GM23338 (cell line): ENCODE data around the gene GSAP. TPM values are rescaled to one million over a fixed set of nuclear protein-coding genes. Genes with fewer than 3 reads are reported as not detected.

ENCODE experiments used
- ATAC-seq: fragments of 200-7000 bp; cut with Tn5 transposase; 3 replicates; pipeline ENCODE4 v1.9.1; 2020
- DNase-seq: peaks from one replicate; pipeline ENCODE4 v3.0.0-alpha.2; 2015; ENCODE audit warnings: low spot score
- H2AFZ ChIP-seq: fragments of 200-600 bp; sonication (generic); 2 replicates; pipeline ENCODE4 v1.8.0; 2016; ENCODE audit warnings: antibody characterized with exemption, mild to moderate bottlenecking, moderate library complexity
- H3F3A ChIP-seq: fragments of 200-600 bp; sonication (generic); replicated peaks from 2 replicates; pipeline ENCODE4 v1.8.0; 2017; ENCODE audit warnings: antibody characterized with exemption, mixed run types, low read depth
- H3K27ac ChIP-seq: fragments of 200-600 bp; sonication (generic); 2 replicates; pipeline ENCODE4 v1.6.1; 2016; ENCODE audit warnings: low read depth
- H3K27me3 ChIP-seq: fragments of 200-600 bp; sonication (generic); 2 replicates; pipeline ENCODE4 v1.8.0; 2016; ENCODE audit warnings: mild to moderate bottlenecking, mixed run types, moderate library complexity; ENCODE audit not compliant: insufficient read depth
- H3K36me3 ChIP-seq: fragments of 200-600 bp; sonication (generic); 2 replicates; pipeline ENCODE4 v1.8.0; 2016; ENCODE audit warnings: mild to moderate bottlenecking; ENCODE audit not compliant: insufficient read depth
- H3K4me1 ChIP-seq: fragments of 200-600 bp; sonication (generic); 2 replicates; pipeline ENCODE4 v1.8.0; 2016; ENCODE audit warnings: mild to moderate bottlenecking, moderate library complexity; ENCODE audit not compliant: insufficient read depth
- H3K4me2 ChIP-seq: fragments of 200-600 bp; sonication (generic); 2 replicates; pipeline ENCODE4 v1.7.1; 2017; ENCODE audit warnings: mixed run types
- H3K4me3 ChIP-seq: fragments of 200-600 bp; sonication (generic); 2 replicates; pipeline ENCODE4 v1.6.1; 2016; ENCODE audit warnings: mixed run types
- H3K79me2 ChIP-seq: fragments of 200-600 bp; sonication (generic); replicated peaks from 2 replicates; pipeline ENCODE4 v1.8.0; 2017; ENCODE audit warnings: mild to moderate bottlenecking; ENCODE audit not compliant: insufficient read depth
- H3K9me2 ChIP-seq: fragments of 200-600 bp; sonication (generic); 2 replicates; pipeline ENCODE4 v1.8.0; 2017; ENCODE audit not compliant: insufficient read depth
- H4K20me1 ChIP-seq: fragments of 200-600 bp; sonication (generic); replicated peaks from 2 replicates; pipeline ENCODE4 v1.8.0; 2017; ENCODE audit warnings: mild to moderate bottlenecking; ENCODE audit not compliant: insufficient read depth
- H3K27ac Mint-ChIP-seq: 2 replicates; pipeline ENCODE4 v1.8.0; 2020; ENCODE audit warnings: inconsistent platforms, mild to moderate bottlenecking, moderate library complexity, mixed read lengths
- H3K27me3 Mint-ChIP-seq: 3 replicates; pipeline ENCODE4 v1.8.0; 2022; ENCODE audit warnings: low read depth, mild to moderate bottlenecking, moderate library complexity, mixed read lengths, inconsistent platforms; ENCODE audit not compliant: insufficient read depth, poor library complexity
- H3K36me3 Mint-ChIP-seq: 3 replicates; pipeline ENCODE4 v1.8.0; 2021; ENCODE audit warnings: low read depth, mild to moderate bottlenecking, inconsistent platforms, moderate library complexity, mixed read lengths
- H3K4me1 Mint-ChIP-seq: 3 replicates; pipeline ENCODE4 v1.8.0; 2020; ENCODE audit warnings: mild to moderate bottlenecking, inconsistent platforms, mixed read lengths
- H3K4me3 Mint-ChIP-seq: 3 replicates; pipeline ENCODE4 v1.8.0; 2021; ENCODE audit warnings: moderate library complexity, mild to moderate bottlenecking, inconsistent platforms, mixed read lengths
- H3K9me3 Mint-ChIP-seq: 3 replicates; pipeline ENCODE4 v1.8.0; 2020; ENCODE audit warnings: moderate library complexity, mild to moderate bottlenecking, inconsistent platforms, mixed read lengths
- CREB1 ChIP-seq: fragments of 250-450 bp; sonication (Bioruptor Pico); IDR thresholded peaks from 2 replicates; pipeline ENCODE4 v1.5.0; 2020; ENCODE audit warnings: low read depth, mild to moderate bottlenecking, moderate library complexity
- CTCF ChIP-seq, 2 experiments: fragments of 200-600 bp in 1 of 2; sonication (generic) in 1 of 2; conservative IDR thresholded peaks; 2 replicates each; pipeline versions ENCODE4 v1.5.1 to v1.6.1; 2016 to 2017; ENCODE audit warnings: antibody characterized with exemption in 2 of 2, low read depth in 2 of 2, mild to moderate bottlenecking in 2 of 2, moderate library complexity in 1 of 2
- ETS1 ChIP-seq: IDR thresholded peaks from 2 replicates; pipeline ENCODE4 v1.6.1; 2016; ENCODE audit warnings: antibody characterized with exemption
- EZH2 ChIP-seq: fragments of 200-600 bp; sonication (generic); IDR thresholded peaks from one replicate; pipeline ENCODE4 v1.8.0; 2017; ENCODE audit warnings: antibody characterized with exemption, mild to moderate bottlenecking, low read depth; ENCODE audit not compliant: unreplicated experiment
- JUNB ChIP-seq: IDR thresholded peaks from one replicate; pipeline ENCODE4 v1.6.1; 2016; ENCODE audit warnings: antibody characterized with exemption; ENCODE audit not compliant: unreplicated experiment
- POLR2AphosphoS5 ChIP-seq: IDR thresholded peaks from 2 replicates; pipeline ENCODE4 v1.6.1; 2016; ENCODE audit warnings: antibody characterized with exemption, low read depth
- REST ChIP-seq: IDR thresholded peaks from one replicate; pipeline ENCODE4 v1.6.1; 2018; ENCODE audit warnings: antibody characterized with exemption; ENCODE audit not compliant: unreplicated experiment
- STAT1 ChIP-seq: IDR thresholded peaks from one replicate; pipeline ENCODE4 v1.6.1; 2016; ENCODE audit warnings: antibody characterized with exemption; ENCODE audit not compliant: unreplicated experiment
- ZNF331 ChIP-seq: fragments of 250-450 bp; sonication (Bioruptor Pico); IDR thresholded peaks from 2 replicates; pipeline ENCODE4 v1.5.0; 2020; ENCODE audit warnings: low read depth, mild to moderate bottlenecking, moderate library complexity
- ZNF462 ChIP-seq: fragments of 250-450 bp; sonication (Bioruptor Pico); IDR thresholded peaks from 2 replicates; pipeline ENCODE4 v1.5.0; 2020; ENCODE audit warnings: mild to moderate bottlenecking, moderate library complexity
- polyA plus RNA-seq: library from polyadenylated mRNA; unstranded; fragments of >200 nt; fragmentation: Nextera tagmentation; extraction: Ambion mirVana; gene quantifications from 2 replicates; pipeline ENCODE4 v1.2.1, GENCODE V29; 2016
- total RNA-seq: library from RNA; depleted of rRNA; stranded (reverse); fragments of >200 nt; shearing (Covaris generic); gene quantifications from 2 replicates; pipeline ENCODE4 v1.2.3, GENCODE V29; 2014

Gene GSAP
- total and polyA plus RNA-seq, 2 experiments from 2014 or later: 0.63 to 1.1 TPM

GRCh38 chr7:77337456-77337990, 78.6 kb downstream of the GSAP start:
- no peak overlapping the region for H3K27ac ChIP-seq
- Mint-ChIP-seq H3K4me3 (no peak overlapping the region), H3K9me3 (no peaks in the 10 kb centered on the region; the same call in 1 of the 3 replicates), H3K4me1 (no peaks in the 10 kb centered on the region), H3K27ac (no peak overlapping the region), H3K36me3 (peaks cover 9% of the 10 kb centered on the region; the same call in 2 of the 3 replicates), H3K27me3 (peaks cover 3% of the 10 kb centered on the region)
- TF ChIP-seq POLR2AphosphoS5 (no peak), CREB1 (no peak), CTCF (conservative IDR thresholded peaks at IDR 0.05; ENCODE audit: low read depth in 2 of 2) (no peak), STAT1 (no peak), EZH2 (no peak), ETS1 (no peak), ZNF331 (CRISPR knock-in tag) (no peak), REST (no peak), JUNB (no peak), ZNF462 (no peak)
- H3K9me2 ChIP-seq: no peaks in the 10 kb centered on the region
- H3K36me3 ChIP-seq: no peaks in the 10 kb centered on the region
- no peak for ATAC-seq
- H3K27me3 ChIP-seq: no peaks in the 10 kb centered on the region
- no peaks in the 10 kb centered on the region for H3K4me1 ChIP-seq
- no peaks in the 10 kb centered on the region for H3F3A ChIP-seq
- DNase-seq: no peak
- H3K4me3 ChIP-seq: no peak overlapping the region
- no peaks in the 10 kb centered on the region for H4K20me1 ChIP-seq
- no peak overlapping the region for H2AFZ ChIP-seq
- no peaks in the 10 kb centered on the region for H3K79me2 ChIP-seq
- no peak overlapping the region for H3K4me2 ChIP-seq
